A549 (cell line): Measurements from ENCODE around the gene ITGAL. TPM values are rescaled to one million over a fixed set of nuclear protein-coding genes. Genes with fewer than 3 reads are reported as not detected.

ENCODE experiments used
- ATAC-seq, 2 experiments: fragments of 200-7000 bp in 1 of 2; fragments of >200 bp in 1 of 2; cut with Nextera tagmentation in 1 of 2; cut with Tn5 transposase in 1 of 2; 3 replicates each; pipeline versions ENCODE4 v1.8.0 to v1.9.1; 2018 to 2020; ENCODE audit warnings: mild to moderate bottlenecking in 1 of 2, moderate library complexity in 1 of 2
- CTCF ChIA-PET: fragments of 300-600 bp; sonication (Branson Sonifier 250); formaldehyde crosslinking; extraction: SDS; loops from one replicate; lab custom pipeline; 2021; ENCODE audit warnings: antibody characterized with exemption, inconsistent platforms; lab: Yijun Ruan, JAX
- POLR2A ChIA-PET: fragments of 350-600 bp; formaldehyde crosslinking; extraction: SDS; loops from one replicate; lab custom pipeline; 2021; ENCODE audit warnings: antibody characterized with exemption, inconsistent platforms; lab: Yijun Ruan, JAX
- DNase-seq, 2 experiments: peaks; one replicate each; pipeline versions ENCODE4 v3.0.0 to v3.0.0-alpha.2; 2011 to 2016; ENCODE audit warnings: low read depth in 1 of 2, low spot score in 1 of 2
- FAIRE-seq: peaks from 2 replicates; lab custom pipeline; 2011; peaks lifted over from hg19 to GRCh38; lab: Jason Lieb, UNC
- H3K27ac ChIP-seq, 2 experiments: fragments of >200 bp; sonication (Bioruptor Twin); formaldehyde crosslinking; 3 replicates each; pipeline ENCODE4 v1.5.1; 2016 to 2017
- H3K4me1 ChIP-seq: fragments of >200 bp; sonication (Bioruptor Twin); formaldehyde crosslinking; 3 replicates; pipeline ENCODE4 v1.6.1; 2016
- H3K4me2 ChIP-seq: fragments of >200 bp; sonication (Bioruptor Twin); formaldehyde crosslinking; 3 replicates; pipeline ENCODE4 v1.6.1; 2016
- H3K4me3 ChIP-seq: fragments of >200 bp; sonication (Bioruptor Twin); formaldehyde crosslinking; 3 replicates; pipeline ENCODE4 v1.5.1; 2016
- H3K9me3 ChIP-seq: fragments of >200 bp; sonication (Bioruptor Twin); formaldehyde crosslinking; 3 replicates; pipeline ENCODE4 v1.6.1; 2016
- BHLHE40 ChIP-seq: IDR thresholded peaks from 2 replicates; pipeline ENCODE4 v1.6.1; 2012; ENCODE audit warnings: low read depth, low read length, inconsistent platforms
- CEBPB ChIP-seq, 2 experiments: fragments of >200 bp in 1 of 2; sonication (Bioruptor Twin) in 1 of 2; formaldehyde crosslinking in 1 of 2; IDR thresholded peaks; 2 replicates each; pipeline ENCODE4 v1.6.1; 2012 to 2016
- CTCF ChIP-seq: fragments of >200 bp; sonication (Bioruptor Twin); formaldehyde crosslinking; IDR thresholded peaks from 3 replicates; pipeline ENCODE4 v1.5.1; 2016
- EHF ChIP-seq: fragments of 250-450 bp; sonication (Bioruptor Pico); IDR thresholded peaks from 2 replicates; pipeline ENCODE4 v1.5.0; 2020; ENCODE audit warnings: mild to moderate bottlenecking
- FOXS1 ChIP-seq: fragments of 250-450 bp; sonication (Bioruptor Pico); IDR thresholded peaks from 2 replicates; pipeline ENCODE4 v1.5.0; 2020; ENCODE audit warnings: mild to moderate bottlenecking, moderate library complexity
- HDAC2 ChIP-seq: fragments of 200-600 bp; sonication (generic); IDR thresholded peaks from 2 replicates; pipeline ENCODE4 v1.6.1; 2016
- HOXB13 ChIP-seq: fragments of 250-450 bp; sonication (Bioruptor Pico); IDR thresholded peaks from 2 replicates; pipeline ENCODE4 v1.5.0; 2020; ENCODE audit warnings: low read depth, mild to moderate bottlenecking, moderate library complexity
- JUN ChIP-seq, 2 experiments: fragments of >200 bp; sonication (Bioruptor Twin); formaldehyde crosslinking; IDR thresholded peaks; 2 replicates in 1 of 2; 3 replicates in 1 of 2; pipeline ENCODE4 v1.6.1; 2016 to 2017
- KDM5A ChIP-seq: fragments of 200-600 bp; sonication (generic); IDR thresholded peaks from 2 replicates; pipeline ENCODE4 v1.6.1; 2016; ENCODE audit warnings: antibody characterized with exemption, mild to moderate bottlenecking
- MAX ChIP-seq: IDR thresholded peaks from 2 replicates; pipeline ENCODE4 v1.6.1; 2012
- MAZ ChIP-seq: fragments of 150-350 bp; IDR thresholded peaks from 2 replicates; pipeline ENCODE4 v1.6.1; 2014; ENCODE audit warnings: antibody characterized with exemption, low read depth, low read length, borderline replicate concordance
- MYC ChIP-seq: IDR thresholded peaks from 2 replicates; pipeline ENCODE4 v1.6.1; 2012; ENCODE audit warnings: mild to moderate bottlenecking, inconsistent platforms, low read length, improper control_type of control experiment, borderline replicate concordance
- PHF8 ChIP-seq: fragments of 200-600 bp; sonication (generic); IDR thresholded peaks from 2 replicates; pipeline ENCODE4 v1.6.1; 2016; ENCODE audit warnings: low read depth, mild to moderate bottlenecking, antibody characterized with exemption, moderate library complexity, borderline replicate concordance
- POLR2A ChIP-seq: IDR thresholded peaks from 2 replicates; pipeline ENCODE4 v1.6.1; 2012; ENCODE audit warnings: mild to moderate bottlenecking, low read length
- RAD21 ChIP-seq, 2 experiments: fragments of >200 bp in 1 of 2; sonication (Bioruptor Twin) in 1 of 2; formaldehyde crosslinking in 1 of 2; IDR thresholded peaks in 1 of 2; conservative IDR thresholded peaks in 1 of 2; 2 replicates in 1 of 2; 3 replicates in 1 of 2; pipeline ENCODE4 v1.6.1; 2012 to 2018; ENCODE audit warnings: inconsistent platforms in 1 of 2
- REST ChIP-seq: fragments of 200-600 bp; sonication (generic); IDR thresholded peaks from 2 replicates; pipeline ENCODE4 v1.6.1; 2016; ENCODE audit warnings: antibody characterized with exemption, mild to moderate bottlenecking, moderate library complexity
- SMC3 ChIP-seq: fragments of >200 bp; sonication (Bioruptor Twin); formaldehyde crosslinking; IDR thresholded peaks from 3 replicates; pipeline ENCODE4 v1.6.1; 2018; ENCODE audit warnings: inconsistent platforms
- ZSCAN20 ChIP-seq: fragments of 250-450 bp; sonication (Bioruptor Pico); IDR thresholded peaks from 2 replicates; pipeline ENCODE4 v1.8.0; 2022; ENCODE audit warnings: mild to moderate bottlenecking, moderate library complexity
- WGBS: methylation state at CpG from one replicate; pipeline ENCODE4 v1.1.6; 2017; ENCODE audit errors: missing lambda C conversion rate; 5-methylcytosine and 5-hydroxymethylcytosine counted together
- polyA plus RNA-seq, 4 experiments: library from polyadenylated mRNA; depleted of rRNA in 3 of 4; stranded (reverse); fragments of >200 nt; fragmentation: RNase III in 1 of 4; extraction: RNeasy Plus Mini Kit Qiagen cat#74134 plus additional on column Dnase treatment in 1 of 4; gene quantifications; 2 replicates in 3 of 4; 3 replicates in 1 of 4; pipeline ENCODE4 v1.2.3, GENCODE V29; 2011 to 2017
- TF ChIP-seq, protein P1 (sequence below): fragments of 150-350 bp; IDR thresholded peaks from 2 replicates; pipeline ENCODE4 v1.6.1; 2014; ENCODE audit warnings: low read depth, mild to moderate bottlenecking, low read length
- TF ChIP-seq, protein P2 (sequence below): fragments of >200 bp; sonication (Bioruptor Twin); formaldehyde crosslinking; IDR thresholded peaks from 3 replicates; pipeline ENCODE4 v1.6.1; 2016
- TF ChIP-seq, protein P3 (sequence below): fragments of >200 bp; sonication (Bioruptor Twin); formaldehyde crosslinking; IDR thresholded peaks from 2 replicates; pipeline ENCODE4 v1.6.1; 2016
- TF ChIP-seq, protein P4 (sequence below): fragments of 450-650 bp; IDR thresholded peaks from 2 replicates; pipeline ENCODE4 v1.6.1; 2014; ENCODE audit warnings: antibody characterized with exemption
- TF ChIP-seq, protein P5 (sequence below): IDR thresholded peaks from 2 replicates; pipeline ENCODE4 v1.6.1; 2012

ITGAL gene
- polyA plus RNA-seq, 2 of the 4 experiments (the other 2 are of a cell fraction): 0.17 to 0.94 TPM

- ATAC-seq (no peak), FAIRE-seq (no peak), DNase-seq (no peak)
- CTCF ChIA-PET: interaction anchor here (0.8 to 6.7 kb wide), 8 partner anchors 15 to 352 kb away, joined by 3 to 36 read pairs (median 3); partner anchors contain the start of gene DCTPP1
- peak; percentile 9; the same call in 1 of the 2 replicates for TF ChIP-seq HOXB13
- peak; percentile 13; the same call in 1 of the 2 replicates for TF ChIP-seq FOXS1 (CRISPR knock-in tag)
- TF ChIP-seq, protein P1, sequence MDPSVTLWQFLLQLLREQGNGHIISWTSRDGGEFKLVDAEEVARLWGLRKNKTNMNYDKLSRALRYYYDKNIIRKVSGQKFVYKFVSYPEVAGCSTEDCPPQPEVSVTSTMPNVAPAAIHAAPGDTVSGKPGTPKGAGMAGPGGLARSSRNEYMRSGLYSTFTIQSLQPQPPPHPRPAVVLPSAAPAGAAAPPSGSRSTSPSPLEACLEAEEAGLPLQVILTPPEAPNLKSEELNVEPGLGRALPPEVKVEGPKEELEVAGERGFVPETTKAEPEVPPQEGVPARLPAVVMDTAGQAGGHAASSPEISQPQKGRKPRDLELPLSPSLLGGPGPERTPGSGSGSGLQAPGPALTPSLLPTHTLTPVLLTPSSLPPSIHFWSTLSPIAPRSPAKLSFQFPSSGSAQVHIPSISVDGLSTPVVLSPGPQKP: no peak
- H3K4me3 ChIP-seq: peak overlapping the region; percentile 84
- peak overlapping the region; percentile 83 for H3K4me2 ChIP-seq
- POLR2A ChIA-PET: interaction anchor here (0.6 to 2.5 kb wide), 8 partner anchors 11 to 165 kb away, joined by 3 to 11 read pairs (median 5); partner anchors contain the start of genes DCTPP1, ZNF689 and ZNF747
- 60% methylated on average over 7 of the region's 11 CpGs for WGBS
- peaks cover 19% of the 10 kb centered on the region for H3K4me1 ChIP-seq
- no peaks in the 10 kb centered on the region for H3K9me3 ChIP-seq
- peak overlapping the region; percentile 91 to 99 for H3K27ac ChIP-seq
Measured at GRCh38 chr16:30445149-30445407, 27.5 kb upstream of the ITGAL start.

DNA sequence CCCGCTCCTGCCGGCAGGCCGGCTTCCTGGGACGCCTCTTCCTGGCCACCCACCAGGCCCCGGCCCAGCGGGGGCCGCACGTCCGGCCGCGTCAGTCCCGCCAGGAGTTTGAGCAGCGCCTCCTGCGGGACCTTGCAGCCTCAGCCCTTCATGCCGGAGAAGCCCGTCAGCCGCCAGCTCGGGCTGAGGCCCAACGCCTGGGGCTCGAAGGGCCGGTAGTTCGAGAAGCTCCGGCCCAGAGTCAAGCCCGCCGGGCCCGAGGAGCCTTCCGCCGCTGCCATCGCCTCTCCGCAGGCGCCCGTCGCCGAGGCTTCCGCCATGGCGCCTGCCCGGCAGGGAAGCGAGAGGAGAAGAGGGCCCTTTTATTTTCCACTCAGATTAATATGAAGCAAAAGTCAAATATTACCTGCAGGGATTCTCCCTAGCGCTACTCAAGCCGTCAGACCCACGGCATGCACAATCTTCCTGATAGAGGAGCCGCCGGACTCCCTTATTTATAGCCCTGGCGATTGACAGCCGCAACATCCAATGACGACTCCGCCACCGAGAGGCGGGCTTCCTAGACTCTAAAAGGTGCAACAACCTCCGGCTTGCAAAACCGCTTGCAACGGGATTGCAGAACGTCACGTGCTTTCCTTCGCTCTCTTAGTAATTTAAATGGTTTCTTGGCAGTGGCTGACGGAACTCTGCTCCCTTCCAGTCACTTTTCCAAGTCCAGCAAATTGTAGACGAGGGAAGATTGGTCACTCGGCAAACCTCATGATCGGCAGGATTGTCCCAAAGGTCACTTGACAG is 26.9 kb upstream of the ITGAL start, which contains the start of gene SEPHS2:
Gene SEPHS2 (minus strand): TSS at position 467 of the 795 bp plus-strand sequence. CDS start 147 bp downstream, at position 320.
- Histone ChIP-seq H3K4me2 (peak within 1 kb of the TSS; percentile 83), H3K27ac (peak within 1 kb of the TSS; percentile 91 to 99), H3K4me3 (peak within 1 kb of the TSS; percentile 84), H3K4me1 (peaks cover 19% of the 10 kb centered on the region), H3K9me3 (no peaks in the 10 kb centered on the region)
- peak; percentile 92 to 98 for DNase-seq
- ChIA-PET POLR2A (interaction anchor here (0.6 to 2.5 kb wide), 9 partner anchors 10 to 188 kb away, joined by 3 to 11 read pairs (median 5); partner anchors contain the start of genes DCTPP1, ZNF689 and ZNF747), CTCF (interaction anchor here (0.8 to 6.7 kb wide), 8 partner anchors 15 to 353 kb away, joined by 3 to 36 read pairs (median 4); partner anchors contain the start of gene DCTPP1)
- peak; percentile 94 to 95 for ATAC-seq
- FAIRE-seq: no peak
- 1% methylated on average over 39 of the region's 59 CpGs for WGBS
- TF ChIP-seq REST: peak; percentile 56; the same call in 1 of the 2 replicates
- TF ChIP-seq MYC: peak; percentile 51; the same call in 1 of the 2 replicates
- peak in 1 of 2 experiments; percentile 18; a peak in 1 of 5 replicates for TF ChIP-seq RAD21 (conservative IDR thresholded peaks at IDR 0.05 in 1 of 2, IDR thresholded peaks at IDR 0.05 in 1 of 2)
- peak; percentile 92 for TF ChIP-seq BHLHE40
- no peak for TF ChIP-seq HDAC2
- peak; percentile 40 for TF ChIP-seq CTCF
- peak; percentile 44 to 90; a peak in 3 of 5 replicates for TF ChIP-seq JUN (IDR thresholded peaks at IDR 0.05)
- peak; percentile 89 to 92 for TF ChIP-seq CEBPB (IDR thresholded peaks at IDR 0.05)
- no peak for TF ChIP-seq EHF (CRISPR knock-in tag)
- TF ChIP-seq PHF8: peak; percentile 97
- TF ChIP-seq KDM5A: no peak
- TF ChIP-seq MAZ: no peak
- TF ChIP-seq, protein P2, sequence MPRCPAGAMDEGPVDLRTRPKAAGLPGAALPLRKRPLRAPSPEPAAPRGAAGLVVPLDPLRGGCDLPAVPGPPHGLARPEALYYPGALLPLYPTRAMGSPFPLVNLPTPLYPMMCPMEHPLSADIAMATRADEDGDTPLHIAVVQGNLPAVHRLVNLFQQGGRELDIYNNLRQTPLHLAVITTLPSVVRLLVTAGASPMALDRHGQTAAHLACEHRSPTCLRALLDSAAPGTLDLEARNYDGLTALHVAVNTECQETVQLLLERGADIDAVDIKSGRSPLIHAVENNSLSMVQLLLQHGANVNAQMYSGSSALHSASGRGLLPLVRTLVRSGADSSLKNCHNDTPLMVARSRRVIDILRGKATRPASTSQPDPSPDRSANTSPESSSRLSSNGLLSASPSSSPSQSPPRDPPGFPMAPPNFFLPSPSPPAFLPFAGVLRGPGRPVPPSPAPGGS: peak; percentile 96
- peak; percentile 79 for TF ChIP-seq POLR2A
- peak; percentile 93 for TF ChIP-seq MAX
- TF ChIP-seq ZSCAN20 (CRISPR knock-in tag): no peak
- TF ChIP-seq, protein P3, sequence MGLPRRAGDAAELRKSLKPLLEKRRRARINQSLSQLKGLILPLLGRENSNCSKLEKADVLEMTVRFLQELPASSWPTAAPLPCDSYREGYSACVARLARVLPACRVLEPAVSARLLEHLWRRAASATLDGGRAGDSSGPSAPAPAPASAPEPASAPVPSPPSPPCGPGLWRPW: peak; percentile 47; the same call in 1 of the 2 replicates
- TF ChIP-seq, protein P4, sequence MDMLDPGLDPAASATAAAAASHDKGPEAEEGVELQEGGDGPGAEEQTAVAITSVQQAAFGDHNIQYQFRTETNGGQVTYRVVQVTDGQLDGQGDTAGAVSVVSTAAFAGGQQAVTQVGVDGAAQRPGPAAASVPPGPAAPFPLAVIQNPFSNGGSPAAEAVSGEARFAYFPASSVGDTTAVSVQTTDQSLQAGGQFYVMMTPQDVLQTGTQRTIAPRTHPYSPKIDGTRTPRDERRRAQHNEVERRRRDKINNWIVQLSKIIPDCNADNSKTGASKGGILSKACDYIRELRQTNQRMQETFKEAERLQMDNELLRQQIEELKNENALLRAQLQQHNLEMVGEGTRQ: peak; percentile 87
- TF ChIP-seq HOXB13: peak; percentile 9; the same call in 1 of the 2 replicates
- TF ChIP-seq, protein P5, sequence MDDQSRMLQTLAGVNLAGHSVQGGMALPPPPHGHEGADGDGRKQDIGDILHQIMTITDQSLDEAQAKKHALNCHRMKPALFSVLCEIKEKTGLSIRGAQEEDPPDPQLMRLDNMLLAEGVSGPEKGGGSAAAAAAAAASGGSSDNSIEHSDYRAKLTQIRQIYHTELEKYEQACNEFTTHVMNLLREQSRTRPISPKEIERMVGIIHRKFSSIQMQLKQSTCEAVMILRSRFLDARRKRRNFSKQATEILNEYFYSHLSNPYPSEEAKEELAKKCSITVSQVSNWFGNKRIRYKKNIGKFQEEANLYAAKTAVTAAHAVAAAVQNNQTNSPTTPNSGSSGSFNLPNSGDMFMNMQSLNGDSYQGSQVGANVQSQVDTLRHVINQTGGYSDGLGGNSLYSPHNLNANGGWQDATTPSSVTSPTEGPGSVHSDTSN: peak; percentile 97
- peak; percentile 22; the same call in 1 of the 3 replicates for TF ChIP-seq SMC3
